ENCODE measurements around the gene SIRT7. TPM values are rescaled to one million over a fixed set of nuclear protein-coding genes. Genes with fewer than 3 reads are reported as not detected.

The SIRT7 gene
- total and polyA plus RNA-seq, 2 donors (not counting 3 experiments of a cell fraction or from before 2014, with no cell fraction given): 11.6 to 28.8 TPM

- Histone ChIP-seq H2AFZ (ENCODE audit: low read depth, low read length) (no peak overlapping the region), H3K9ac (replicated peaks; ENCODE audit: extremely low read depth, insufficient read depth, low read length) (no peak overlapping the region), H3K36me3 (ENCODE audit: control insufficient read depth in 2 of 2, extremely low read depth in 1 of 2, insufficient read depth in 2 of 2, low read length in 2 of 2) (no peaks in the 10 kb centered on the region), H3K27me3 (ENCODE audit: control insufficient read depth in 2 of 2, insufficient read depth in 2 of 2, low read length in 2 of 2) (peaks cover 21 to 22% of the 10 kb centered on the region in 2 experiments), H3K4me3 (replicated peaks in 1 of 3; ENCODE audit: insufficient read depth in 1 of 3, low read depth in 1 of 3, low read length in 3 of 3) (no peak overlapping the region), H3K4me1 (ENCODE audit: control insufficient read depth, extremely low read depth, insufficient read depth, low read length) (no peaks in the 10 kb centered on the region), H4K20me1 (replicated peaks; ENCODE audit: control insufficient read depth, extremely low read depth, insufficient read depth, low read length) (no peaks in the 10 kb centered on the region), H3K4me2 (ENCODE audit: insufficient read depth, low read length) (no peak overlapping the region), H3K79me2 (ENCODE audit: control insufficient read depth, insufficient read depth, low read length) (no peaks in the 10 kb centered on the region), H3K9me3 (replicated peaks; ENCODE audit: control insufficient read depth, insufficient read depth, low read length) (no peaks in the 10 kb centered on the region), H3K27ac (ENCODE audit: insufficient read depth, low read depth, low read length) (no peak overlapping the region), H3K9me1 (replicated peaks; ENCODE audit: control insufficient read depth, extremely low read depth, insufficient read depth, low read length) (no peaks in the 10 kb centered on the region)
- ChIA-PET CTCF (interaction anchor here (1.6 to 2.4 kb wide), 2 partner anchors 9 to 53 kb away, joined by 3 to 7 read pairs; no protein-coding TSS in a partner anchor), POLR2A (no interaction called here)
- DNase-seq (ENCODE audit: low read depth, low spot score) (no peak), FAIRE-seq (no peak)
- intact Hi-C loops (cut with micrococcal nuclease) (no loop called here), dilution Hi-C loops (cut with MboI; ENCODE audit: extremely low pct_ligation_motif_present, low sequenced_read_pairs) (no loop called here)
- no TSS peak for BruUV-seq (replicated peaks)
- no peak for TF ChIP-seq MAX (IDR thresholded peaks at IDR 0.05; ENCODE audit: insufficient read depth, insufficient read length)
- no peak for TF ChIP-seq EZH2 (IDR thresholded peaks at IDR 0.05; ENCODE audit: borderline replicate concordance, low read depth, low read length, severe bottlenecking)
- TF ChIP-seq GATA2 (IDR thresholded peaks at IDR 0.05; ENCODE audit: insufficient read depth, insufficient read length, low read depth, low read length): no peak
- TF ChIP-seq CTCF (IDR thresholded peaks at IDR 0.05; ENCODE audit: extremely low read depth in 1 of 2, insufficient read depth in 1 of 2, low read depth in 1 of 2, low read length in 2 of 2): no peak
- TF ChIP-seq POLR2A (IDR thresholded peaks at IDR 0.05; ENCODE audit: low read depth, low read length): no peak
- no peak for TF ChIP-seq FOS (IDR thresholded peaks at IDR 0.05; ENCODE audit: borderline replicate concordance, insufficient read depth, low read length)
- TF ChIP-seq MYC (IDR thresholded peaks at IDR 0.05; ENCODE audit: low read depth, low read length): no peak
- no peak for TF ChIP-seq JUN (IDR thresholded peaks at IDR 0.05; ENCODE audit: borderline replicate concordance, insufficient read depth, insufficient read length, low read depth)
- no peak for TF ChIP-seq POLR2AphosphoS5 (IDR thresholded peaks at IDR 0.05; ENCODE audit: insufficient read depth, low read depth, low read length)
Measured at GRCh38 chr17:81967244-81967532, 49.2 kb upstream of the SIRT7 start.
